Ascending aorta (tissue), 2 donors: ENCODE data around the gene CCDC170. TPM values are rescaled to one million over a fixed set of nuclear protein-coding genes. Genes with fewer than 3 reads are reported as not detected.

Experiments used
- DNase-seq, 2 donors: peaks; one replicate each; pipeline ENCODE4 v3.0.0-alpha.2; 2019; ENCODE audit warnings: low spot score in 2 of 2
- H3K27ac ChIP-seq, 2 donors: fragments of 200-600 bp; sonication (generic); one replicate each; pipeline ENCODE4 v1.5.1; 2016 to 2017; ENCODE audit warnings: mild to moderate bottlenecking in 1 of 2
- H3K27me3 ChIP-seq: fragments of 200-600 bp; sonication (generic); one replicate; pipeline ENCODE4 v1.5.1; 2017
- H3K36me3 ChIP-seq, 2 donors: fragments of 200-600 bp; sonication (generic); one replicate each; pipeline ENCODE4 v1.5.1; 2016
- H3K4me1 ChIP-seq, 2 donors: fragments of 200-600 bp; sonication (generic); one replicate each; pipeline ENCODE4 v1.5.1; 2016 to 2017; ENCODE audit warnings: mild to moderate bottlenecking in 1 of 2
- H3K4me3 ChIP-seq, 2 donors: fragments of 200-600 bp; sonication (generic); one replicate each; pipeline ENCODE4 v1.5.1; 2016 to 2017; ENCODE audit warnings: mild to moderate bottlenecking in 1 of 2
- H3K9me3 ChIP-seq, 2 donors: fragments of 200-600 bp; sonication (generic); one replicate each; pipeline ENCODE4 v1.5.1; 2016
- intact Hi-C: fragments of 100-400 bp; cut with DNase I; formaldehyde crosslinking; loops from one replicate; pipeline ENCODE4 v1.15.1; 2023
- total RNA-seq: library from RNA; depleted of rRNA; stranded (reverse); fragments of >200 nt; gene quantifications from one replicate; pipeline ENCODE4 v1.1.0, GENCODE V29; 2016
- TF ChIP-seq, protein P1 (sequence below), 3 experiments: fragments of 200-600 bp in 2 of 3; fragments of 450-650 bp in 1 of 3; sonication (generic) in 2 of 3; IDR thresholded peaks; one replicate each; pipeline ENCODE4 v1.5.1; 2016 to 2019; ENCODE audit warnings: antibody characterized with exemption in 3 of 3, mild to moderate bottlenecking in 1 of 3, moderate library complexity in 1 of 3

The CCDC170 gene
- total RNA-seq, 1 donor from 2014 or later = not detected

DNA sequence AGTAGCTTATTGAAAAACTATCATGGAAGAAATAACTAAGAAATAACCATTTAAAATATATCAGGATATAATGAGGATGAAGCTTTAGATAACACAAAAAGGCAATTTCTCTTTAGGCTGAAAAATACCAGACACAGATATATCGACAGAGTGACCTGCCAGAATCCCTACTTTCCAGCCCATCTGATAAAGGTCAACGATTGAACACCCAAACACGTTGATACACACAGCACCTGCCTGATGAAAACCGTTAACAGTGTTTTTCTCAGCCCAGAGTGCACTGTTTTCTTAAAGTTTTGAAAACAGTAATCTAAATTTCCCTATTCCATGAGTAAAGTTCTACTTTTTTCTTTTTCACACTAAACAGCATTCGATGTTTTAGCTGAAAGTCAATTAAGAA, 170.6 kb downstream of the CCDC170 start:
- TF ChIP-seq, protein P1, sequence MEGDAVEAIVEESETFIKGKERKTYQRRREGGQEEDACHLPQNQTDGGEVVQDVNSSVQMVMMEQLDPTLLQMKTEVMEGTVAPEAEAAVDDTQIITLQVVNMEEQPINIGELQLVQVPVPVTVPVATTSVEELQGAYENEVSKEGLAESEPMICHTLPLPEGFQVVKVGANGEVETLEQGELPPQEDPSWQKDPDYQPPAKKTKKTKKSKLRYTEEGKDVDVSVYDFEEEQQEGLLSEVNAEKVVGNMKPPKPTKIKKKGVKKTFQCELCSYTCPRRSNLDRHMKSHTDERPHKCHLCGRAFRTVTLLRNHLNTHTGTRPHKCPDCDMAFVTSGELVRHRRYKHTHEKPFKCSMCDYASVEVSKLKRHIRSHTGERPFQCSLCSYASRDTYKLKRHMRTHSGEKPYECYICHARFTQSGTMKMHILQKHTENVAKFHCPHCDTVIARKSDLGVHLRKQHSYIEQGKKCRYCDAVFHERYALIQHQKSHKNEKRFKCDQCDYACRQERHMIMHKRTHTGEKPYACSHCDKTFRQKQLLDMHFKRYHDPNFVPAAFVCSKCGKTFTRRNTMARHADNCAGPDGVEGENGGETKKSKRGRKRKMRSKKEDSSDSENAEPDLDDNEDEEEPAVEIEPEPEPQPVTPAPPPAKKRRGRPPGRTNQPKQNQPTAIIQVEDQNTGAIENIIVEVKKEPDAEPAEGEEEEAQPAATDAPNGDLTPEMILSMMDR (IDR thresholded peaks at IDR 0.05) = no peak
- Histone ChIP-seq H3K9me3 (no peaks in the 10 kb centered on the region), H3K4me1 (no peaks in the 10 kb centered on the region), H3K36me3 (no peaks in the 10 kb centered on the region), H3K27me3 (no peaks in the 10 kb centered on the region), H3K4me3 (no peak overlapping the region), H3K27ac (no peak overlapping the region)
- no peak for DNase-seq
- intact Hi-C loops = no loop called here

DNA sequence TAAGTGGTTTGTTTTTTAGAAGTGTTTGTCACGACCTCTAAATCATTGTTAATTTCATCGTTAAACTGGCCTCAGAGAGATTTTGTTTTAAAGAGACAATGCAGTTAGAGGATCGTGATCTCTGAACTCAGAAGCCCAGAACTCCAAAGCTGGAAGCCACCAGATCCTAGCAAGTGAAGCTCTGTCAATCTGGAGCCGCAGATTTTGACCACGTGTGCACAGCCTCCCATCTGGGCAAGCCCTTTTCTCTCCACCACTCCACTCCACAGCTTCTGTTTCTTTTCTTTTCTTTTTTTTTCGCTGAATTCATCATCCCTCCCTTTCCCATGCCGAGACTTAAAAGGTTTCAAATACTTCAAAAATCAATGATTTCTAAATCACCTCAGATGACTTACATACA, 171.5 kb downstream of the CCDC170 start:
- no peaks in the 10 kb centered on the region for H3K4me1 ChIP-seq
- TF ChIP-seq, protein P1 (IDR thresholded peaks at IDR 0.05) = no peak
- H3K4me3 ChIP-seq = no peak overlapping the region
- no peaks in the 10 kb centered on the region for H3K27me3 ChIP-seq
- no peak for DNase-seq
- H3K27ac ChIP-seq = no peak overlapping the region
- H3K9me3 ChIP-seq = no peaks in the 10 kb centered on the region
- intact Hi-C loops = no loop called here
- H3K36me3 ChIP-seq = no peaks in the 10 kb centered on the region

DNA sequence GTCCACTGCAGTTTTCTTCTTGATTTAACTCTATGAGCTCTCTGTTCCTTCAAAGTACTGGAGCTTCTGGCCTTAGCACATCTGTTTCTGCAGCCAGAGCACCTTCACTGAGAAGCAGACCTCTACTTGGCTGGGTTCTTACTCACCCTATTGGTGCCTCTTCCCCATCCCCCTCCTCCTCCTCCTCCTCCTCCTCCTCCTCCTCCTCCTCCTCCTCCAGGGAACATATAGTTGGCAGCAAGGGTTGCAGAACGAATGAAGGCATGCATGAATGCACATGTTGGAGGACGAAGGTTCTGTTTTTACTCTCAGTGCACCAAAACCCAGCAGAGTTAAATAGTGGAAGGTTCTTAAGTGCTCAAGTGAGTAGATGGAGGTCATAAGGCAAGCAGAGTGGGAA, 172.7 kb downstream of the CCDC170 start:
- intact Hi-C loops = no loop called here
- no peaks in the 10 kb centered on the region for H3K36me3 ChIP-seq
- H3K4me1 ChIP-seq = no peaks in the 10 kb centered on the region
- H3K4me3 ChIP-seq = no peak overlapping the region
- H3K9me3 ChIP-seq = no peaks in the 10 kb centered on the region
- H3K27me3 ChIP-seq = no peaks in the 10 kb centered on the region
- no peak overlapping the region for H3K27ac ChIP-seq
- TF ChIP-seq, protein P1 (IDR thresholded peaks at IDR 0.05) = no peak
- no peak for DNase-seq

DNA sequence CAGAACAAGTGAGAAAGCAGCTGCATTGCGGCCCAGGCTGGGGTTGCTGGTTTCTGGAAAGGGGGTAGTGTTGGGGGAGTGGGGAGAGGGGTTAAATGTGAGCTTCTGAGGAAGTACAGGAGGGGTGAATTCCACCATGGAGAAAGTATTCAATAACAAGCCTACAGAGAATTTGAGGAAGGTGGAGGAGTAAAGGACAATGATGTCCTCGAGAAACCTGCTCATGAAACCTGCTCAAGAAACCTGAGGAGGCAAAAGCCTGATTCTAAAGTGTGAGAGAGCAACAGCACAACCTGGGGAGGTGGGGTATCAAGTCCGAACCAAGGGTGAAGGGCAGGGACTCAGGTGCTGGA, 175.4 kb downstream of the CCDC170 start:
- H3K4me3 ChIP-seq = no peak overlapping the region
- no peaks in the 10 kb centered on the region for H3K4me1 ChIP-seq
- H3K27ac ChIP-seq = no peak overlapping the region
- H3K9me3 ChIP-seq = no peaks in the 10 kb centered on the region
- intact Hi-C loops = no loop called here
- no peak for DNase-seq
- H3K36me3 ChIP-seq = no peaks in the 10 kb centered on the region
- TF ChIP-seq, protein P1 (IDR thresholded peaks at IDR 0.05) = no peak
- no peaks in the 10 kb centered on the region for H3K27me3 ChIP-seq

DNA sequence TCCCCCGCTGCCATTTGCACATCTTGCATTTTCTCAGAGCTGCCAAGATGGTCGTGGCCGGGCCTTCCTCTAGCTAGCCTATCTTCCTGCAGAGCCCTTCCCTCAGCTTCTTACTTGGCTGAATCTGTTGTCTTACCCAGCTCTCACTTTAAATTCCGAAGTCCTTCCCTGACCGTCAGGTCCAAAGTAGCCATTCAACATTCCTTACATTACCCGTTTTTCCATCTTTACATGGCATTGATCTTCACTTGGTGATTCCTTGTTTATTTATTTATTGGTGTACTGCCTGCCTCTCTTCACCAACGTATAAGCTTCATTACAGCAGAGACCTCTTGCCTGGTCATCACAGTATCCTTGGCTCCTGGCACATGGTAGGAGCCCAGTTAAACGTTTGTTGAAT, 176.3 kb downstream of the CCDC170 start:
- Histone ChIP-seq H3K9me3 (no peaks in the 10 kb centered on the region), H3K27me3 (peaks cover 3% of the 10 kb centered on the region), H3K4me1 (no peaks in the 10 kb centered on the region), H3K36me3 (no peaks in the 10 kb centered on the region), H3K4me3 (no peak overlapping the region), H3K27ac (no peak overlapping the region)
- intact Hi-C loops = loop anchor here (10.0 kb wide), 1 partner anchor 595 kb away; no protein-coding TSS in a partner anchor
- TF ChIP-seq, protein P1 (IDR thresholded peaks at IDR 0.05) = no peak
- DNase-seq = no peak

Other genes starting within 250 kb of the CCDC170 start
- gene ZBTB2, start 102.5 kb upstream of the CCDC170 start, total RNA-seq = 9.9 TPM
- 3.8 TPM for gene RMND1, start 41.9 kb upstream of the CCDC170 start, total RNA-seq